GM21390 (cell line): ENCODE measurements around the gene PDE4B.
A peak's percentile ranks its signal among the peaks of the same experiment; 100 is the strongest.
"Not testable (repeated sequence)": the region's sequence is repeated elsewhere in the genome, so short reads cannot be mapped to it uniquely, and the experiment has no call there.

Experiments
- ATAC-seq: cut with Tn5 transposase; IDR thresholded peaks from one replicate; pipeline ENCODE4 v1.9.1; 2021; ENCODE audit not compliant: unreplicated experiment

PDE4B gene

DNA sequence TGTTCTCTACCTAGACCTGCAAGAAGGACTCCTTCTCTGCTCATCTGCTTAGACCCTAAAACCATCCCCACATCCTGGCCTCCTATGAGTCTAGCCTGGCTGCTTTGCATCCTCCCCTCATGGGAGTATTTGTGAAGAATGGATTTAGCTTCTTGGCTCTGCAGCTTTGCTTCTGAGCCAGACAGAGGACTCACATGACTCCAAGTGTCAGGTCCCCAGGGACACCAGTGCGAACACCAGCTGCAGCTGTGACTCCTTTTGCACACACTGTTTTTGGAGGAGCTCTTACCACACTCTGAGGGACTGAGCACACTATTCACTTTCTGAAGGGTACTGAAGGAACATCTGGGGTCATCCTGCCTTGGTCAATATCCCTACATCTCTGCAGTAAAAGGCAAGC lies 609.5 kb downstream of the PDE4B start:
- peak; percentile 87 for ATAC-seq

DNA sequence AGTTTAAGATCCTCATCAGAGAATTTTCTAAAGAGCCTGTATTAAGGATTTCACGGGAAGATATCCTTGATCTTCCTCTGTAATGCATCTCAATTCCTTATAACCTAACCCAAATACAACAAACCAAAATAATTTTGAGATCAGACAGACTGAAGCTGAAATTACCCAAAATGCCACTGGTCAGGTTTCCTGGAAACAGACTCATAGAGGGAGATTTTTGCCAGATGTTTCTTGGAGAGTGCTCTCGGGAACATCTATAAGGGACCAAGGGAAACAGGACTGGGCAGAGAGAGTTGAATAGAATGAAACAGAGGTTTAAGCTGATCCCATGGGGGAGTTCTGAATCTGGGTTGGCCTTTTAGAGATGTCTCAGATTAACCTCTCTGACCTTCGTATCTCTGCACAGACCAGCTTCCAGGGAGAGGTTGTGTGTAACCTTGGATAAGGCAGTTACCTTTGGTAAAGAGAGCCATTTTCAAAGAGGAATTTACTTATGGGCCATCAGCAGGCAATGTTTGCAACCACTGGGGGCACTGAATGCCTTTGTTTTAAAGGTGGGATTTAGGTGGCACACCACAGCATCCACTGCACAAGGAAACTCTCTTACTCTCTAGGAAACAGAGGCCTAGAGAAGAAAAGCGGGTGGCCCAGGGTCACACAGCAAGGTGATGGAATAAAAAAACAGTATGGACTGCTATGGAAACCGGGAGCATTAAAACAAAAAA lies 610.5 kb downstream of the PDE4B start:
- ATAC-seq = no peak

DNA sequence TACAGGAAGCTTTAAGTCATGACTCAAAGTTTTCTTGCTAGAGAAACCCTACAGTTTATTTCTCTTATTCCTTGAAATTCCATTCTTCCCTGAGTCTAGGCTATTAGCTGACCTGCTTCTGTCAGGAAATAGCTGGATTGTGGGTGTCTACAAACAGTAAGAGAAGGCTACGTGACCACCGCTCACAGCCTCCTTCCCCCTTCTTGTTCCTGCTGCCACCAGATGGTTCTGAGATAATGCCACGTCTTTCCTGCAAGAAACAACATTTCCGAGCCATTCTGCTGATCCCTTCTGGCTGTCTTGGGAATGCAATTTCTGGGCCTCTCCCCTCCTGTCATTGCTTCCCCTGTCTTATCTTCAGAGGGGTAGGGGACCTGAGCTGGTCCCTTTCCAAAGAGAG lies 612.4 kb downstream of the PDE4B start:
- no peak for ATAC-seq

DNA sequence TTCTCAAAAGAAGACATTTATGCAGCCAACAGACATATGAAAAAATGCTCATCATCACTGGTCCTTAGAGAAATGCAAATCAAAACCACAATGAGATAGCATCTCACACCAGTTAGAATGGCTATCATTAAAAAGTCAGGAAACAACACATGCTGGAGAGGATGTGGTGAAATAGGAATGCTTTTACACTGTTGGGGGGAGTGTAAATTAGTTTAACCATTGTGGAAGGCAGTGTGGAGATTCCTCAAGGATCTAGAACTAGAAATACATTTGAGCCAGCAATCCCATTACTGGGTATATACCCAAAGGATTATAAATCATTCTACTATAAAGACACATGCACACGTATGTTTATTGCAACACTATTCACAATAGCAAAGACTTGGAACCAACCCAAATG lies 618.8 kb downstream of the PDE4B start:
- not testable (repeated sequence) for ATAC-seq

GRCh38 chr1:66412704-66413103 lies 620.0 kb downstream of the PDE4B start:
- no peak for ATAC-seq

DNA sequence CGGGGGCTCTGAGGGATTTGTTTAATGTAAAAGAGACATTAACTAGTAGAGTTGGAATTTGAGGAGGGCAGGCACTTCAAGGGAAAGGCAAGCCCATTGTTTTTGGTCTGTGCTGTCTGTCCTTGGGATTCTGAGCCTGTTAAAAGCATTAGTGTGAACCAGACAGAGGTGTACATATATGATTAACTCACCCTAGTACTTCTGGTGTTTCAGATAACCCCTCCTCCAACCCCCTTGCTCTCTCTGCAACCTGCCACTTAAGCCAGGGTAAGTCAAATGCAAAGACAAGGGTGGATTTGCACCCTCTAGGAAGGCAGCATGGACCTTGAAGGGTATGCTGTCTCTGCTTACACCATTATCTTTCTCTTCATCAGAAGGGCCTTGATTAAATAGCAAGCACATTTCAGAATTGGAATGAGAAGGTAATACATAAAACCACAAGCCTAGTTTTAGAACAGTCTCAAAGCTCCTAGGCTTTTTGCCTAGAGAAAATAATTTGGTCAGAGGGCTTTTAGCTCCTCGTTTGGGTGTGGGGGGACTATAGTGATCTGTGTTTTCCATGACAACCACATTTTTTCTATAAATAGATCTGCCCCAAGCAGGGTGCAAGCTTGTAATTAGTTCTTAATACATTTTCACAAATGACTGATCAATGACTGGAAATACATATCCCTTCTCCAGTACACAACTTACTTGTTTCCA lies 620.6 kb downstream of the PDE4B start:
- no peak for ATAC-seq

DNA sequence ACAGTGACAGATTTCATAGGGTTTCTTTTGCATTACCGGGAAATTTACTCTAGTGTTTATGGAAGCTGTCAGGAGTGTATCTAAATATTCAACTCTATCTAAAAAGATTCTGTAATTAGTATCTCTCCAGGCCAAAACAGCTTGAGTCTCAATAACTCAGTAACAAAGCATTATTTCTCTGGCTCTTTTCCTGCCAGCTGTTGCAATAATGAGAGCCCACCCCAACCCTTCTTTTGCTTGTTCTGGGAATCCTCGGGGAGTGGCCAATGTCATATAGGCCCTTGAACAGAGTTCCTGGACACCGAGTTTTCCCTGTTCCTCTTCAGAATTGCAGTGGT lies 621.1 kb downstream of the PDE4B start:
- no peak for ATAC-seq

- ATAC-seq = no peak
Measured at GRCh38 chr1:66415281-66415680, 622.6 kb downstream of the PDE4B start.

GRCh38 chr1:66415866-66416265 lies 623.2 kb downstream of the PDE4B start:
- ATAC-seq = no peak

- ATAC-seq = no peak
Measured at GRCh38 chr1:66416295-66416694, 623.6 kb downstream of the PDE4B start.

DNA sequence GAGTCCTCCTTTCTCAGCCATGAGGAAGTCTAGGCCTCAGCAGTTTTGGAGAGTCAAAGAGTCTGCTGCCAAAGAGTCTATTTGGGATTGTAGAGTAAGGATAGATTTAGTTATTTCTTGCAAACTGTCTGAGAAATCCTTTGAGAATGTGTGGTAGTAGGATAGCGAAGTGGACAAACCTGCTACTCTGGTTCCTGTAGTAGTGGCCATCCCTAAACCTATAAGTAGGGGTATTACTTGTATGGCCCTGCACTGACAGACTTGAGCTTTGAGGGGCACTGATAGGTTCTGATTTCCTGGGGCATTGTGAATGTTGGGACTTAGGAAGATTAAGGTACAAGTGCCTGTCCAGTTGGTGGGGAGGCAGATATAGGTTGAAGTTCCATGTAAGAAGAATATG lies 625.3 kb downstream of the PDE4B start:
- ATAC-seq = no peak

DNA sequence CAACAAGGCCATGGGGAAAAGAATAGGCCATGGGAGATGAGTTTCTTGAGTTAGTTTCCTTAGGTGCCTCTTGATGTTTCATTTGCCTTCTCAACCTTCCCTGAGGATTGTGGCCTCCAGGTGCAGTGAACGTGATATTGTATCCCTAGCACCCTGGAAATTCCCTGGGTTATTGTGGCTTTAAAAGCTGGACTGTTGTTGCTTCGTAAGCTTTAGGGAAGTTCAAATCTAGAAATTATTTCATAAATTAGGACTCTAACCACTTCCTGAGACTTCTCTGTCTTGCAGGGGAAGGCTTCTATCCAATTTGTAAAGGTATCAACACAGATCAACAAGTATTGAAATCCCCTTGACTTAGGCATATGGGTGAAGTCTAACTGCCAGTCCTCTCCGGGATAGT lies 627.5 kb downstream of the PDE4B start:
- not testable (repeated sequence) for ATAC-seq

DNA sequence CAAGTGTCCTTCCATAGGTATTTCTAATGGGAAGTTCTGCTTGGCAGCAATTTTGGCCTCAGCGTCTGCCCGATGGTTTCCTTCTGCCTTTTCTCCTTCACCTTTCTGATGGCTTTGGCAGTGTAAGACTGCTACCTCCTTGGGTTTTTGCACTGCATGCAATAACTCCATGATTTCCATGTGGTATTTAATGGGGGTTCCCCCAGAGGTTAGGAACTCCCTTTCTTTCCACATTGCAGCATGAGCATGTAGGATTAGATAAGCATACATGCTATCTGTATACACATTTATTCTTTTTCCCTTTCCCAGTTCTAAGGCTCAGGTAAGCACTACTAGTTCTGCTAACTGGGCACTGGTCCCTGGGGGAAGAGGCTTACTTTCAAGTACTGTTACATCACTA lies 628.2 kb downstream of the PDE4B start:
- not testable (repeated sequence) for ATAC-seq

GRCh38 chr1:66422804-66423203 lies 630.1 kb downstream of the PDE4B start:
- no peak for ATAC-seq
